Neural cell (in vitro differentiated cells): Measurements from ENCODE around the gene PTGS2.

ENCODE experiments used
- EP300 ChIP-seq: fragments of 450-650 bp; conservative IDR thresholded peaks from 2 replicates; pipeline ENCODE4 v1.6.1; 2014; ENCODE audit warnings: antibody characterized with exemption, mild to moderate bottlenecking, moderate library complexity; ENCODE audit not compliant: poor library complexity, severe bottlenecking
- EZH2 ChIP-seq: fragments of 200-600, 300-800 bp; shearing (Covaris generic), sonication (generic); IDR thresholded peaks from 2 replicates; pipeline ENCODE4 v1.6.1; 2014; ENCODE audit warnings: antibody characterized with exemption, low read length, borderline replicate concordance, mild to moderate bottlenecking; ENCODE audit not compliant: insufficient read depth, poor library complexity, severe bottlenecking
- MXI1 ChIP-seq: fragments of 450-650 bp; conservative IDR thresholded peaks from 2 replicates; pipeline ENCODE4 v1.6.1; 2014; ENCODE audit warnings: antibody characterized with exemption, mild to moderate bottlenecking; ENCODE audit not compliant: poor library complexity, severe bottlenecking
- POLR2AphosphoS5 ChIP-seq: IDR thresholded peaks from 2 replicates; pipeline ENCODE4 v1.6.1; 2012
- RAD21 ChIP-seq: fragments of 450-650 bp; conservative IDR thresholded peaks from 2 replicates; pipeline ENCODE4 v1.6.1; 2014; ENCODE audit warnings: antibody characterized with exemption, mild to moderate bottlenecking, moderate library complexity
- SMC3 ChIP-seq: fragments of 450-650 bp; conservative IDR thresholded peaks from 2 replicates; pipeline ENCODE4 v1.6.1; 2014; ENCODE audit warnings: antibody characterized with exemption, mild to moderate bottlenecking, moderate library complexity; ENCODE audit not compliant: poor library complexity
- TAF1 ChIP-seq: IDR thresholded peaks from 2 replicates; pipeline ENCODE4 v1.6.1; 2012; ENCODE audit warnings: low read depth
- TF ChIP-seq, protein P1 (sequence below): fragments of 450-650 bp; IDR thresholded peaks from 2 replicates; pipeline ENCODE4 v1.5.1; 2014; ENCODE audit warnings: antibody characterized with exemption, mild to moderate bottlenecking, moderate library complexity; ENCODE audit not compliant: poor library complexity, severe bottlenecking

DNA sequence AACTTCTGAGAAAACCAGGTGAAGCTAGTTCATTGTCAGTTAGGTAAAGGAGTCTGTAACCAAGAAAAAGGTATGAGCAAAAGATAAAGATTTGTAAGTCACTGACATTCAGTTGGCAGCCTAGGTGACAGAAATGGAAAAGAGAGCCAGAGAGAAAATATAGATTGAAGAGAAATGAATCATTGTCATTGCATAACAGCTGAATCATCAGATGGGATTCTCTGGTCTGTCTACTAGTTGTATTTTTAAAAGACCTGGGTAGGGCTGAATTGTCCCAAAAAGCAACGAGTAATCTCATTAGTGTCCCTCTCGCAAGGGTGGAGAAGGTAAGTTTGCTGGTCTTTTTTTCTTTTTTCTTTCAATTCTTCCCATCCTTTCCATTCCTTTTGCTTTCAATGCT is 36.6 kb downstream of the PTGS2 start:
- TF ChIP-seq, protein P1, sequence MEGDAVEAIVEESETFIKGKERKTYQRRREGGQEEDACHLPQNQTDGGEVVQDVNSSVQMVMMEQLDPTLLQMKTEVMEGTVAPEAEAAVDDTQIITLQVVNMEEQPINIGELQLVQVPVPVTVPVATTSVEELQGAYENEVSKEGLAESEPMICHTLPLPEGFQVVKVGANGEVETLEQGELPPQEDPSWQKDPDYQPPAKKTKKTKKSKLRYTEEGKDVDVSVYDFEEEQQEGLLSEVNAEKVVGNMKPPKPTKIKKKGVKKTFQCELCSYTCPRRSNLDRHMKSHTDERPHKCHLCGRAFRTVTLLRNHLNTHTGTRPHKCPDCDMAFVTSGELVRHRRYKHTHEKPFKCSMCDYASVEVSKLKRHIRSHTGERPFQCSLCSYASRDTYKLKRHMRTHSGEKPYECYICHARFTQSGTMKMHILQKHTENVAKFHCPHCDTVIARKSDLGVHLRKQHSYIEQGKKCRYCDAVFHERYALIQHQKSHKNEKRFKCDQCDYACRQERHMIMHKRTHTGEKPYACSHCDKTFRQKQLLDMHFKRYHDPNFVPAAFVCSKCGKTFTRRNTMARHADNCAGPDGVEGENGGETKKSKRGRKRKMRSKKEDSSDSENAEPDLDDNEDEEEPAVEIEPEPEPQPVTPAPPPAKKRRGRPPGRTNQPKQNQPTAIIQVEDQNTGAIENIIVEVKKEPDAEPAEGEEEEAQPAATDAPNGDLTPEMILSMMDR, result no peak
- TF ChIP-seq SMC3 (no peak), EZH2 (no peak), POLR2AphosphoS5 (no peak), EP300 (no peak), MXI1 (no peak), TAF1 (no peak), RAD21 (no peak)
